ENCODE data around the gene NWD2. TPM values are rescaled to one million over a fixed set of nuclear protein-coding genes. Genes with fewer than 3 reads are reported as not detected.

NWD2 gene
- polyA plus RNA-seq, 1 experiment = not detected

GRCh38 chr4:37359261-37359660 is 114.7 kb downstream of the NWD2 start:
- ChIA-PET CTCF (no interaction called here), POLR2A (no interaction called here)
- no peak for TF ChIP-seq CTCF (IDR thresholded peaks at IDR 0.05; ENCODE audit: insufficient read depth, low read depth, low read length)
- DNase-seq (ENCODE audit: low read depth) = no peak
- H3K27me3 ChIP-seq (ENCODE audit: control insufficient read depth, insufficient read depth, low read length) = no peaks in the 10 kb centered on the region
- no peak overlapping the region for H3K4me3 ChIP-seq (ENCODE audit: low read depth, low read length)
- no peaks in the 10 kb centered on the region for H3K36me3 ChIP-seq (ENCODE audit: control insufficient read depth, insufficient read depth, low read length)

- Histone ChIP-seq H3K4me3 (ENCODE audit: low read depth, low read length) (no peak overlapping the region), H3K27me3 (ENCODE audit: control insufficient read depth, insufficient read depth, low read length) (no peaks in the 10 kb centered on the region), H3K36me3 (ENCODE audit: control insufficient read depth, insufficient read depth, low read length) (no peaks in the 10 kb centered on the region)
- ChIA-PET CTCF (no interaction called here), POLR2A (no interaction called here)
- DNase-seq (ENCODE audit: low read depth) = no peak
- no peak for TF ChIP-seq CTCF (IDR thresholded peaks at IDR 0.05; ENCODE audit: insufficient read depth, low read depth, low read length)
Observed at GRCh38 chr4:37365888-37366287, 121.3 kb downstream of the NWD2 start.

- no peak for TF ChIP-seq CTCF (IDR thresholded peaks at IDR 0.05; ENCODE audit: insufficient read depth, low read depth, low read length)
- ChIA-PET POLR2A (no interaction called here), CTCF (no interaction called here)
- Histone ChIP-seq H3K4me3 (ENCODE audit: low read depth, low read length) (no peak overlapping the region), H3K27me3 (ENCODE audit: control insufficient read depth, insufficient read depth, low read length) (no peaks in the 10 kb centered on the region), H3K36me3 (ENCODE audit: control insufficient read depth, insufficient read depth, low read length) (no peaks in the 10 kb centered on the region)
- DNase-seq (ENCODE audit: low read depth) = no peak
Observed at GRCh38 chr4:37367901-37368300, 123.4 kb downstream of the NWD2 start.

- no peak for DNase-seq (ENCODE audit: low read depth)
- no peak for TF ChIP-seq CTCF (IDR thresholded peaks at IDR 0.05; ENCODE audit: insufficient read depth, low read depth, low read length)
- H3K36me3 ChIP-seq (ENCODE audit: control insufficient read depth, insufficient read depth, low read length) = no peaks in the 10 kb centered on the region
- H3K27me3 ChIP-seq (ENCODE audit: control insufficient read depth, insufficient read depth, low read length) = no peaks in the 10 kb centered on the region
- POLR2A ChIA-PET = no interaction called here
- no peak overlapping the region for H3K4me3 ChIP-seq (ENCODE audit: low read depth, low read length)
- CTCF ChIA-PET = no interaction called here
Observed at GRCh38 chr4:37370052-37370451, 125.5 kb downstream of the NWD2 start.

- ChIA-PET CTCF (interaction anchor here (1.2 kb wide), 1 partner anchor 11 kb away, joined by 3 read pairs; no protein-coding TSS in a partner anchor), POLR2A (no interaction called here)
- no peak for DNase-seq (ENCODE audit: low read depth)
- Histone ChIP-seq H3K4me3 (ENCODE audit: low read depth, low read length) (no peak overlapping the region), H3K27me3 (ENCODE audit: control insufficient read depth, insufficient read depth, low read length) (no peaks in the 10 kb centered on the region), H3K36me3 (ENCODE audit: control insufficient read depth, insufficient read depth, low read length) (no peaks in the 10 kb centered on the region)
- no peak for TF ChIP-seq CTCF (IDR thresholded peaks at IDR 0.05; ENCODE audit: insufficient read depth, low read depth, low read length)
Observed at GRCh38 chr4:37381040-37381668, 136.6 kb downstream of the NWD2 start.
